Fibroblast of lung (primary cell): ENCODE data around the gene FADS6. TPM values are rescaled to one million over a fixed set of nuclear protein-coding genes. Genes with fewer than 3 reads are reported as not detected.

ENCODE experiments used
- DNase-seq, 2 donors: peaks; one replicate each; pipeline versions ENCODE4 v3.0.0 to v3.0.0-alpha.2; 2010; ENCODE audit warnings: low read depth in 2 of 2
- H2AFZ ChIP-seq: 2 replicates; pipeline ENCODE4 v1.5.1; 2012; ENCODE audit warnings: low read length, control low read depth, inconsistent platforms
- H3K27ac ChIP-seq: 2 replicates; pipeline ENCODE4 v1.5.1; 2011; ENCODE audit warnings: low read length, control low read depth; ENCODE audit not compliant: insufficient read depth
- H3K27me3 ChIP-seq: 2 replicates; pipeline ENCODE4 v1.5.1; 2011; ENCODE audit warnings: mild to moderate bottlenecking, low read length; ENCODE audit not compliant: control insufficient read depth, insufficient read depth
- H3K36me3 ChIP-seq: 2 replicates; pipeline ENCODE4 v1.5.1; 2011; ENCODE audit warnings: low read length; ENCODE audit not compliant: control insufficient read depth, insufficient read depth
- H3K4me1 ChIP-seq: 2 replicates; pipeline ENCODE4 v1.5.1; 2011; ENCODE audit warnings: low read length; ENCODE audit not compliant: control insufficient read depth, insufficient read depth; ENCODE audit errors: extremely low read depth
- H3K4me2 ChIP-seq: 2 replicates; pipeline ENCODE4 v1.5.1; 2011; ENCODE audit warnings: low read length, control low read depth; ENCODE audit not compliant: insufficient read depth; ENCODE audit errors: extremely low read depth
- H3K4me3 ChIP-seq, 4 experiments: fragments of 200-600 bp in 1 of 4; sonication (generic) in 1 of 4; replicated peaks in 1 of 4; 2 replicates each; pipeline ENCODE4 v1.5.1; 2011 to 2016; ENCODE audit warnings: low read length in 4 of 4, low read depth in 3 of 4, mild to moderate bottlenecking in 3 of 4, control low read depth in 2 of 4, inconsistent platforms in 1 of 4, mixed read lengths in 1 of 4; ENCODE audit not compliant: insufficient read depth in 1 of 4; ENCODE audit errors: control extremely low read depth in 1 of 4
- H3K79me2 ChIP-seq: 2 replicates; pipeline ENCODE4 v1.5.1; 2012; ENCODE audit warnings: mild to moderate bottlenecking, low read length, inconsistent platforms; ENCODE audit not compliant: control insufficient read depth, insufficient read depth
- H3K9ac ChIP-seq: 2 replicates; pipeline ENCODE4 v1.5.1; 2011; ENCODE audit warnings: mild to moderate bottlenecking, low read length, control low read depth; ENCODE audit not compliant: insufficient read depth
- H3K9me3 ChIP-seq: 2 replicates; pipeline ENCODE4 v1.5.1; 2012; ENCODE audit warnings: low read depth, low read length; ENCODE audit not compliant: control insufficient read depth, insufficient read depth
- H4K20me1 ChIP-seq: 2 replicates; pipeline ENCODE4 v1.5.1; 2011; ENCODE audit warnings: low read length; ENCODE audit not compliant: control insufficient read depth, insufficient read depth; ENCODE audit errors: extremely low read depth
- EZH2 ChIP-seq: IDR thresholded peaks from 2 replicates; pipeline ENCODE4 v1.5.1; 2012; ENCODE audit warnings: low read length, control low read depth, mild to moderate bottlenecking; ENCODE audit errors: missing control alignments
- polyA plus RNA-seq, 2 donors: library from polyadenylated mRNA; depleted of rRNA in 1 of 2; stranded (reverse) in 1 of 2; unstranded in 1 of 2; fragments of >200 nt; gene quantifications; 2 replicates each; pipeline ENCODE4 v1.2.1, GENCODE V29; 2011 to 2012; ENCODE audit warnings: missing spikeins in 1 of 2
- total RNA-seq: library from RNA; depleted of rRNA; stranded (reverse); fragments of >200 nt; gene quantifications from 2 replicates; pipeline ENCODE4 v1.2.1, GENCODE V29; 2014
- TF ChIP-seq, protein P1 (sequence below), 2 donors: IDR thresholded peaks in 1 of 2; conservative IDR thresholded peaks in 1 of 2; 1 replicate in 1 of 2; 2 replicates in 1 of 2; pipeline ENCODE4 v1.5.1; 2011 to 2012; ENCODE audit warnings: low read length in 2 of 2, control low read depth in 1 of 2, inconsistent platforms in 1 of 2, low read depth in 1 of 2, mild to moderate bottlenecking in 1 of 2

Gene FADS6
- total and polyA plus RNA-seq, 2 donors (not counting 1 experiment from before 2014, with no cell fraction given): not detected

GRCh38 chr17:74930535-74931036, 37.2 kb upstream of the FADS6 start:
- Histone ChIP-seq H3K36me3 (no peaks in the 10 kb centered on the region), H3K27ac (no peak overlapping the region), H3K9me3 (no peaks in the 10 kb centered on the region), H3K4me3 (no peak overlapping the region), H3K79me2 (no peaks in the 10 kb centered on the region), H3K27me3 (peaks cover 32% of the 10 kb centered on the region), H4K20me1 (no peaks in the 10 kb centered on the region), H2AFZ (no peak overlapping the region), H3K4me2 (no peak overlapping the region), H3K4me1 (no peaks in the 10 kb centered on the region), H3K9ac (no peak overlapping the region)
- TF ChIP-seq EZH2: no peak
- TF ChIP-seq, protein P1, sequence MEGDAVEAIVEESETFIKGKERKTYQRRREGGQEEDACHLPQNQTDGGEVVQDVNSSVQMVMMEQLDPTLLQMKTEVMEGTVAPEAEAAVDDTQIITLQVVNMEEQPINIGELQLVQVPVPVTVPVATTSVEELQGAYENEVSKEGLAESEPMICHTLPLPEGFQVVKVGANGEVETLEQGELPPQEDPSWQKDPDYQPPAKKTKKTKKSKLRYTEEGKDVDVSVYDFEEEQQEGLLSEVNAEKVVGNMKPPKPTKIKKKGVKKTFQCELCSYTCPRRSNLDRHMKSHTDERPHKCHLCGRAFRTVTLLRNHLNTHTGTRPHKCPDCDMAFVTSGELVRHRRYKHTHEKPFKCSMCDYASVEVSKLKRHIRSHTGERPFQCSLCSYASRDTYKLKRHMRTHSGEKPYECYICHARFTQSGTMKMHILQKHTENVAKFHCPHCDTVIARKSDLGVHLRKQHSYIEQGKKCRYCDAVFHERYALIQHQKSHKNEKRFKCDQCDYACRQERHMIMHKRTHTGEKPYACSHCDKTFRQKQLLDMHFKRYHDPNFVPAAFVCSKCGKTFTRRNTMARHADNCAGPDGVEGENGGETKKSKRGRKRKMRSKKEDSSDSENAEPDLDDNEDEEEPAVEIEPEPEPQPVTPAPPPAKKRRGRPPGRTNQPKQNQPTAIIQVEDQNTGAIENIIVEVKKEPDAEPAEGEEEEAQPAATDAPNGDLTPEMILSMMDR (conservative IDR thresholded peaks at IDR 0.05 in 1 of 2, IDR thresholded peaks at IDR 0.05 in 1 of 2; ENCODE audit: low read depth in 1 of 2, low read length in 2 of 2): no peak
- DNase-seq: no peak

- Histone ChIP-seq H3K36me3 (no peaks in the 10 kb centered on the region), H3K79me2 (no peaks in the 10 kb centered on the region), H3K4me3 (no peak overlapping the region), H3K4me1 (no peaks in the 10 kb centered on the region), H4K20me1 (no peaks in the 10 kb centered on the region), H2AFZ (no peak overlapping the region), H3K9ac (no peak overlapping the region), H3K9me3 (no peaks in the 10 kb centered on the region), H3K27ac (no peak overlapping the region), H3K4me2 (no peak overlapping the region), H3K27me3 (peaks cover 45% of the 10 kb centered on the region)
- TF ChIP-seq, protein P1 (conservative IDR thresholded peaks at IDR 0.05 in 1 of 2, IDR thresholded peaks at IDR 0.05 in 1 of 2; ENCODE audit: low read depth in 1 of 2, low read length in 2 of 2): no peak
- no peak for TF ChIP-seq EZH2
- DNase-seq: no peak
Measured at GRCh38 chr17:74928786-74929185, 35.4 kb upstream of the FADS6 start.

DNA sequence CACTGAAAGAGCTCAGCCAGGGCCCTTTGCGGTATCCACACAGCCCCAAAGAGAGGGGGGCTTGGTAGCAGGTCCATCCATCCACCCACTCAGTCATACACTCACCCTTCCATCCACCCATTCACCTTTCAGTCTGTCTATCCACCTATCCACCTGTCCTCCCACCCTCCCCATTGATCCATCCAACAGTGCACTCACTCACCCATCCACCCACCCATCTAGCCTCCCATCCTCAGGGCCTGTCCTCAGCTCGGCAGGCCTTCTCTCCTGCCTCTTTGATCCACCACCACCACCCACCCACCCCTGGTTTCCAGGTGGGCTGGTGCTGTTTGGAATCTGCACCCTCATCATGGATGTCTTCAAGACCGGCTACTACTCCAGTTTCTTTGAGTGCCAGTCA, 31.8 kb upstream of the FADS6 start:
- Histone ChIP-seq H3K27ac (no peak overlapping the region), H4K20me1 (no peaks in the 10 kb centered on the region), H3K4me3 (no peak overlapping the region), H3K4me1 (no peaks in the 10 kb centered on the region), H3K79me2 (no peaks in the 10 kb centered on the region), H3K9ac (no peak overlapping the region), H2AFZ (no peak overlapping the region), H3K9me3 (no peaks in the 10 kb centered on the region), H3K27me3 (peaks cover 55% of the 10 kb centered on the region), H3K36me3 (no peaks in the 10 kb centered on the region), H3K4me2 (no peak overlapping the region)
- TF ChIP-seq EZH2: no peak
- TF ChIP-seq, protein P1 (conservative IDR thresholded peaks at IDR 0.05 in 1 of 2, IDR thresholded peaks at IDR 0.05 in 1 of 2; ENCODE audit: low read depth in 1 of 2, low read length in 2 of 2): no peak
- no peak for DNase-seq
